Measurements from ENCODE around the gene NR5A1. TPM values are rescaled to one million over a fixed set of nuclear protein-coding genes. Genes with fewer than 3 reads are reported as not detected.

Gene NR5A1
- total RNA-seq, 1 experiment from 2014 or later = 0.09 TPM

DNA sequence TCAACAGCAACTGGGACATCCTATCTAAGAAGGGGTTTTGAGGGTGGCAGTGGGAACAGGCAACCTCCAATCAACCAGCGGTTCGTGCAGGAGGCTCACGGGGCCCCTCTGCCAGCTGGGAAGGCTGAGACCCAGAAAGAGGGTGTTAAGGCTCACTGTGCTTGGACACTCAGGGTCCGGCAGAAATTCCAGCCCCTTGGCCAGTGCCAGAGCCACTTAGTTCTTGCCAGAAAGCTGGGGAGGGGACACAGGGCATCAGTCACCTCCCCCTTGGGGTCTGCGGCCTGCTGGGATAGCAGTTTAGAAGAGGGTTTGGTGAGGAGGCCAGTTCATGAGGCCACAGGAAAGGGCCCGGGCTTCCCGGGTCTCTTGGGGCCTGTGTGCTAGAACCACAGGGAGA is 36.5 kb downstream of the NR5A1 start:
- TF ChIP-seq, protein P1, sequence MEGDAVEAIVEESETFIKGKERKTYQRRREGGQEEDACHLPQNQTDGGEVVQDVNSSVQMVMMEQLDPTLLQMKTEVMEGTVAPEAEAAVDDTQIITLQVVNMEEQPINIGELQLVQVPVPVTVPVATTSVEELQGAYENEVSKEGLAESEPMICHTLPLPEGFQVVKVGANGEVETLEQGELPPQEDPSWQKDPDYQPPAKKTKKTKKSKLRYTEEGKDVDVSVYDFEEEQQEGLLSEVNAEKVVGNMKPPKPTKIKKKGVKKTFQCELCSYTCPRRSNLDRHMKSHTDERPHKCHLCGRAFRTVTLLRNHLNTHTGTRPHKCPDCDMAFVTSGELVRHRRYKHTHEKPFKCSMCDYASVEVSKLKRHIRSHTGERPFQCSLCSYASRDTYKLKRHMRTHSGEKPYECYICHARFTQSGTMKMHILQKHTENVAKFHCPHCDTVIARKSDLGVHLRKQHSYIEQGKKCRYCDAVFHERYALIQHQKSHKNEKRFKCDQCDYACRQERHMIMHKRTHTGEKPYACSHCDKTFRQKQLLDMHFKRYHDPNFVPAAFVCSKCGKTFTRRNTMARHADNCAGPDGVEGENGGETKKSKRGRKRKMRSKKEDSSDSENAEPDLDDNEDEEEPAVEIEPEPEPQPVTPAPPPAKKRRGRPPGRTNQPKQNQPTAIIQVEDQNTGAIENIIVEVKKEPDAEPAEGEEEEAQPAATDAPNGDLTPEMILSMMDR (IDR thresholded peaks at IDR 0.05; ENCODE audit: insufficient read depth in 1 of 2, low read depth in 1 of 2, low read length in 1 of 2, severe bottlenecking in 1 of 2, unreplicated experiment in 1 of 2) = no peak

DNA sequence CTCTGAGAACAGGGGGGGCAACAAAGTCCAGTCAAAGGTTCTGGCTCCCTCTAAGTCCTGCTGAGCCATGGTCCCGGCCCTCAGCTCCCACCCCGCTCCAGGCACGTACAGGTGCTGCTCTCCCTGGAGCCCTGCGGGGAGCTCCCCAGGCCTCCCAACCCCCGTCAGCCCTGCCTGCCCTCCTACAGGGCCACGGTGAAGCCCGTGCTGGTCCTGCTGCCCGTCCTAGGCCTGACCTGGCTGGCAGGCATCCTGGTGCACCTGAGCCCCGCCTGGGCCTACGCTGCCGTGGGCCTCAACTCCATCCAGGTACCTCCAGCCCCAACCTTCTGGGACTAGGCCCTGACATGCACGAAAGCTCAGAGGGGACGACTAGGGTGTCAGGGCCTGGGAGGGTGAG is 36.9 kb downstream of the NR5A1 start:
- Mint-ChIP-seq H3K9me3 (ENCODE audit: unreplicated experiment) (no peaks in the 10 kb centered on the region), H3K27ac (ENCODE audit: unreplicated experiment) (no peak overlapping the region), H3K4me3 (ENCODE audit: unreplicated experiment) (no peak overlapping the region), H3K36me3 (ENCODE audit: insufficient read depth, unreplicated experiment) (no peaks in the 10 kb centered on the region), H3K27me3 (ENCODE audit: insufficient read depth, unreplicated experiment) (peaks cover 4% of the 10 kb centered on the region), H3K4me1 (ENCODE audit: low read depth, unreplicated experiment) (no peaks in the 10 kb centered on the region)
- no peaks in the 10 kb centered on the region for H3K9me3 ChIP-seq
- ChIA-PET CTCF (no interaction called here), POLR2A (interaction anchor here (0.5 kb wide), 1 partner anchor 655 kb away, joined by 8 read pairs; no protein-coding TSS in a partner anchor)
- intact Hi-C loops (cut with micrococcal nuclease; ENCODE audit: unreplicated experiment) = no loop called here
- no TSS peak for BruUV-seq (replicated peaks)
- H3K4me3 ChIP-seq (ENCODE audit: low read depth, low read length) = no peak overlapping the region
- DNase-seq = no peak
- H3K4me1 ChIP-seq = no peaks in the 10 kb centered on the region
- H3K27me3 ChIP-seq (replicated peaks; ENCODE audit: control insufficient read depth, insufficient read depth, low read length) = no peaks in the 10 kb centered on the region
- no peaks in the 10 kb centered on the region for H3K36me3 ChIP-seq (ENCODE audit: control insufficient read depth, insufficient read depth, low read length)
- TF ChIP-seq, protein P1 (IDR thresholded peaks at IDR 0.05; ENCODE audit: insufficient read depth in 1 of 2, low read depth in 1 of 2, low read length in 1 of 2, severe bottlenecking in 1 of 2, unreplicated experiment in 1 of 2) = no peak

More for the DNA sequence above, 36.5 kb downstream of the NR5A1 start:
- no peaks in the 10 kb centered on the region for H3K9me3 ChIP-seq
- no peaks in the 10 kb centered on the region for H3K36me3 ChIP-seq (ENCODE audit: control insufficient read depth, insufficient read depth, low read length)
- no peaks in the 10 kb centered on the region for H3K27me3 ChIP-seq (replicated peaks; ENCODE audit: control insufficient read depth, insufficient read depth, low read length)
- ChIA-PET POLR2A (no interaction called here), CTCF (no interaction called here)
- Mint-ChIP-seq H3K4me3 (ENCODE audit: unreplicated experiment) (no peak overlapping the region), H3K27ac (ENCODE audit: unreplicated experiment) (no peak overlapping the region), H3K4me1 (ENCODE audit: low read depth, unreplicated experiment) (no peaks in the 10 kb centered on the region), H3K9me3 (ENCODE audit: unreplicated experiment) (no peaks in the 10 kb centered on the region), H3K36me3 (ENCODE audit: insufficient read depth, unreplicated experiment) (no peaks in the 10 kb centered on the region), H3K27me3 (ENCODE audit: insufficient read depth, unreplicated experiment) (peaks cover 4% of the 10 kb centered on the region)
- no TSS peak for BruUV-seq (replicated peaks)
- no peaks in the 10 kb centered on the region for H3K4me1 ChIP-seq
- no peak overlapping the region for H3K4me3 ChIP-seq (ENCODE audit: low read depth, low read length)
- no peak for DNase-seq
- intact Hi-C loops (cut with micrococcal nuclease; ENCODE audit: unreplicated experiment) = no loop called here

DNA sequence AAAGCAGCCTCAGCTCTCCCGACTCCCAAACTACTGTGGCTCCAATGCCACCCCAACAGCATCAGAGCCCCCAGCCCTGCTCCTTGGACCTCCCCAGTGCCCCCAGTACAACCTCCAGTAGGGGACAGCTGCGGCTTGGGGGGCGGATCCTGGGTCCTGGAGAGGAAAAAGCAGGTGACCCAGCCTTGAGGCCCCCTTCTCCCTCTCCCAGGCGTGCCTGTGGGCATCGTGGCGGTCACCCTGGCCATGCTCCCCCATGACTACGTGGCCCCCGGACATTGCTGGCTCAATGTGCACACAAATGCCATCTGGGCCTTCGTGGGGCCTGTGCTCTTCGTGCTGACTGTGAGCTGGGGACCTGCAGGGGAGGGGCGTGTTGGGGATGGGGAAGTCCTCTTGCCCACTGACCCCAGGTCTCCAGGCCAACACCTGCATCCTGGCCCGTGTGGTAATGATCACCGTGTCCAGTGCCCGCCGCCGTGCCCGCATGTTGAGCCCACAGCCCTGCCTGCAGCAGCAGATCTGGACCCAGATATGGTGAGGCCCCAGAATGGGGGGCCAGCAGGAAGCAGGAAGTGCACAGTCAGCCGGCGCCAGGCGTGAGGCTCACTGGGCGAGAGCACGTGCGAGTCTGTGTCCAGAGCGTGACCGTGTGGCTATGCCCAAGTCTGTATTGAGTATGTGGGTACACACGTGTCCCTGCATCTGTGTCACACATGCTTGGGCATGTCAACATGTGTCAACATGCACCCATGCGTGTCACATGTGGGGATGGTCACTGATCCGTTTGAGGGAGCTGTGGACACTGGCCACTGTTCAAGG is 38.0 kb downstream of the NR5A1 start:
- Histone ChIP-seq H3K9me3 (no peaks in the 10 kb centered on the region), H3K27me3 (replicated peaks; ENCODE audit: control insufficient read depth, insufficient read depth, low read length) (no peaks in the 10 kb centered on the region), H3K4me3 (ENCODE audit: low read depth, low read length) (no peak overlapping the region), H3K36me3 (ENCODE audit: control insufficient read depth, insufficient read depth, low read length) (no peaks in the 10 kb centered on the region), H3K4me1 (no peaks in the 10 kb centered on the region)
- Mint-ChIP-seq H3K27ac (ENCODE audit: unreplicated experiment) (no peak overlapping the region), H3K4me1 (ENCODE audit: low read depth, unreplicated experiment) (no peaks in the 10 kb centered on the region), H3K27me3 (ENCODE audit: insufficient read depth, unreplicated experiment) (peaks cover 4% of the 10 kb centered on the region), H3K36me3 (ENCODE audit: insufficient read depth, unreplicated experiment) (no peaks in the 10 kb centered on the region), H3K9me3 (ENCODE audit: unreplicated experiment) (no peaks in the 10 kb centered on the region), H3K4me3 (ENCODE audit: unreplicated experiment) (no peak overlapping the region)
- ChIA-PET CTCF (no interaction called here), POLR2A (no interaction called here)
- no TSS peak for BruUV-seq (replicated peaks)
- intact Hi-C loops (cut with micrococcal nuclease; ENCODE audit: unreplicated experiment) = no loop called here
- TF ChIP-seq, protein P1 (IDR thresholded peaks at IDR 0.05; ENCODE audit: insufficient read depth in 1 of 2, low read depth in 1 of 2, low read length in 1 of 2, severe bottlenecking in 1 of 2, unreplicated experiment in 1 of 2) = no peak
- DNase-seq = no peak

Data from Caco-2 (cell line).